Endothelial cell of umbilical vein (primary cell): ENCODE measurements around the gene DCAF5. TPM values are rescaled to one million over a fixed set of nuclear protein-coding genes. Genes with fewer than 3 reads are reported as not detected.

ENCODE experiments used
- polyA plus RNA-seq, 4 experiments: library from polyadenylated mRNA; depleted of rRNA in 3 of 4; stranded (reverse) in 3 of 4; unstranded in 1 of 4; fragments of >200 nt; gene quantifications; 2 replicates each; pipeline versions ENCODE4 v1.2.1 to v1.2.3, GENCODE V29; 2011 to 2012; ENCODE audit warnings: missing spikeins in 1 of 4
- small RNA-seq: library from RNA; depleted of rRNA; stranded (forward); fragments of <200 nt; gene quantifications from one replicate; pipeline ENCODE3, GENCODE V24; 2012; ENCODE audit warnings: low replicate concordance, low read depth; ENCODE audit not compliant: insufficient read depth, insufficient read length
- total RNA-seq: library from RNA; stranded (reverse); gene quantifications from 2 replicates; pipeline ENCODE4 v1.2.3, GENCODE V29; 2021

The DCAF5 gene
- total and polyA plus RNA-seq, 2 donors (not counting 3 experiments of a cell fraction or from before 2014, with no cell fraction given), result 37.9 to 52.5 TPM

Small RNAs within 50 kb of the gene (small RNA-seq; reads per million reads assigned to genes)
- not detected for gene RF00019
- gene RPS29P1, result not detected

Other genes with a start within 250 kb of the DCAF5 start
- 442 and 443 TPM in 2 replicates for gene ACTN1, start 173.8 kb downstream of the DCAF5 start, total RNA-seq
- gene ACTN1, start 173.8 kb downstream of the DCAF5 start, polyA plus RNA-seq, result 463 and 633 TPM in 2 replicates
- 18.6 and 22.6 TPM in 2 replicates for gene EXD2, start 38.4 kb upstream of the DCAF5 start, total RNA-seq
- gene EXD2, start 38.4 kb upstream of the DCAF5 start, polyA plus RNA-seq, result 10.7 and 11.6 TPM in 2 replicates
- 0.49 and 1.0 TPM in 2 replicates for gene GALNT16, start 107.0 kb upstream of the DCAF5 start, total RNA-seq
- 0.39 and 0.51 TPM in 2 replicates for gene GALNT16, start 107.0 kb upstream of the DCAF5 start, polyA plus RNA-seq
- 263 and 273 TPM in 2 replicates for gene ERH, start 245.2 kb upstream of the DCAF5 start, total RNA-seq
- gene ERH, start 245.2 kb upstream of the DCAF5 start, polyA plus RNA-seq, result 127 and 157 TPM in 2 replicates
- gene SLC39A9, start 245.6 kb upstream of the DCAF5 start, total RNA-seq, result 52.1 and 55.2 TPM in 2 replicates
- gene SLC39A9, start 245.6 kb upstream of the DCAF5 start, polyA plus RNA-seq, result 39.8 and 40.8 TPM in 2 replicates